ENCODE results near the gene EEF1E1.

DNA sequence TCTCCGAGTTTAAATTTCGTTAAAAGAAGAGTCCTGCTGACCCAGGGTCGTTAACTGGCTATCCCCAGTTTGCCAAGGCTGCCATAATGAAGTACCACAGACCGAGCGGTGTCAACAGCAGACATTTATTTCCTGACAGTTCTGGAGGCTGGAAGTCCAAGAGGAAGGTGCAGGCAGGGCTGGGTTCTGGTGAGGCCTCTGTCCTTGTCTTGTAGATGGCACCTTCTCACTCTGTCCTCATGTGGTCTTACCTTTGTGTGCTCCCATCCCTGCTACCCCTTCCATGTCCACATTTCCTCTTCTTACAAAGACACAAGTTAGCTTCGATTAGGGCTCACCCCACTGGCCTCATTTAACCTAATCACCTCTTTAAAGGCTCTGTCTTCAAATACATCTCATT is 29.8 kb upstream of the EEF1E1 start:
- TF ChIP-seq, protein P1, sequence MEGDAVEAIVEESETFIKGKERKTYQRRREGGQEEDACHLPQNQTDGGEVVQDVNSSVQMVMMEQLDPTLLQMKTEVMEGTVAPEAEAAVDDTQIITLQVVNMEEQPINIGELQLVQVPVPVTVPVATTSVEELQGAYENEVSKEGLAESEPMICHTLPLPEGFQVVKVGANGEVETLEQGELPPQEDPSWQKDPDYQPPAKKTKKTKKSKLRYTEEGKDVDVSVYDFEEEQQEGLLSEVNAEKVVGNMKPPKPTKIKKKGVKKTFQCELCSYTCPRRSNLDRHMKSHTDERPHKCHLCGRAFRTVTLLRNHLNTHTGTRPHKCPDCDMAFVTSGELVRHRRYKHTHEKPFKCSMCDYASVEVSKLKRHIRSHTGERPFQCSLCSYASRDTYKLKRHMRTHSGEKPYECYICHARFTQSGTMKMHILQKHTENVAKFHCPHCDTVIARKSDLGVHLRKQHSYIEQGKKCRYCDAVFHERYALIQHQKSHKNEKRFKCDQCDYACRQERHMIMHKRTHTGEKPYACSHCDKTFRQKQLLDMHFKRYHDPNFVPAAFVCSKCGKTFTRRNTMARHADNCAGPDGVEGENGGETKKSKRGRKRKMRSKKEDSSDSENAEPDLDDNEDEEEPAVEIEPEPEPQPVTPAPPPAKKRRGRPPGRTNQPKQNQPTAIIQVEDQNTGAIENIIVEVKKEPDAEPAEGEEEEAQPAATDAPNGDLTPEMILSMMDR (IDR thresholded peaks at IDR 0.05), result no peak
- no peak for TF ChIP-seq EP300 (IDR thresholded peaks at IDR 0.05)

Measured in tibial nerve (tissue), 4 donors.